ENCODE results near the gene ANKRD40CL. TPM values are rescaled to one million over a fixed set of nuclear protein-coding genes. Genes with fewer than 3 reads are reported as not detected.

The ANKRD40CL gene
- total RNA-seq, 1 experiment from 2014 or later, result not detected

DNA sequence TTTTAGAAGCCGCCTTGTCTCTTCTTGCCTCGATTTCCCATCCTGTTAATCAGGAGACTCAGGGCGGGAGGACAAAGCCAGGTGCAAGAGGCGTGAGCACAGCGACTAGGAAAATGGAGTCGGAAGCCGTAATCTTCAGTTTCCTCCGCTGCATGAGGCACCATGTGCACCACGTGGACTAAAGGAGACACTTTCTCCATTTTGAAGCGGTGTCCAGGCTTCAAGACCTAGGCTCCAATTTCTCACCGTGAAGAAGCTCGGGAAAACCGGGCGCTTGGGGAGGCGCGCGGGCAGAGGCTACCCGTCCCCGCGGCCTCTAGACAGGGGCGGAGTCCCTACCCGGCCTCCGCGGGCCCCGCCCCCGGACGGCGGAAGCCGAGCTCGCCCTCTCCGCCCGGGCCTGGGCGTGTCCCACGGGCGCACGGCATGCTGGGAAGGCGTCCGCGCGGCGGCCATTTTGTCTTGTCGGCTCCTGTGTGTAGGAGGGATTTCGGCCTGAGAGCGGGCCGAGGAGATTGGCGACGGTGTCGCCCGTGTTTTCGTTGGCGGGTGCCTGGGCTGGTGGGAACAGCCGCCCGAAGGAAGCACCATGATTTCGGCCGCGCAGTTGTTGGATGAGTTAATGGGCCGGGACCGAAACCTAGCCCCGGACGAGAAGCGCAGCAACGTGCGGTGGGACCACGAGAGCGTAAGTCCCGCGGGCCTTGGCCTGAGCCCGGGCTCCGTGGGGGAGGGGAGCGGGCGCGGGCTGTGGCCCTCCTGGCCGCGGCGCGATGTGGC, 48.0 kb downstream of the ANKRD40CL start, which contains the start of gene LUC7L3 (continued):
- TF ChIP-seq STAT6 (CRISPR knock-in tag; conservative IDR thresholded peaks at IDR 0.05; ENCODE audit: low read depth) (no peak), SP1 (CRISPR knock-in tag; conservative IDR thresholded peaks at IDR 0.05) (peak; percentile 99), SMAD4 (CRISPR knock-in tag; IDR thresholded peaks at IDR 0.05) (no peak), CDX4 (CRISPR knock-in tag; IDR thresholded peaks at IDR 0.05; ENCODE audit: borderline replicate concordance) (no peak), JUN (CRISPR knock-in tag; IDR thresholded peaks at IDR 0.05) (no peak), NFE2L1 (CRISPR knock-in tag; IDR thresholded peaks at IDR 0.05) (no peak), ZSCAN18 (CRISPR knock-in tag; IDR thresholded peaks at IDR 0.05) (no peak), ZBTB21 (CRISPR knock-in tag; IDR thresholded peaks at IDR 0.05; ENCODE audit: borderline replicate concordance) (peak; percentile 70; the same call in 1 of the 2 replicates), TEAD4 (CRISPR knock-in tag; IDR thresholded peaks at IDR 0.05) (0 out of 2 replicates have a peak, but pooled peaks have one; percentile 34), ATF2 (CRISPR knock-in tag; IDR thresholded peaks at IDR 0.05; ENCODE audit: borderline replicate concordance, low read depth) (no peak), CREM (CRISPR knock-in tag; IDR thresholded peaks at IDR 0.05) (peak; percentile 51; the same call in 1 of the 2 replicates), CTCF (IDR thresholded peaks at IDR 0.05) (no peak), RORB (CRISPR knock-in tag; IDR thresholded peaks at IDR 0.05) (no peak), ZNF219 (CRISPR knock-in tag; IDR thresholded peaks at IDR 0.05; ENCODE audit: borderline replicate concordance) (no peak), NR1H2 (CRISPR knock-in tag; IDR thresholded peaks at IDR 0.05) (0 out of 2 replicates have a peak, but pooled peaks have one; percentile 32)
- TF ChIP-seq, protein P1, sequence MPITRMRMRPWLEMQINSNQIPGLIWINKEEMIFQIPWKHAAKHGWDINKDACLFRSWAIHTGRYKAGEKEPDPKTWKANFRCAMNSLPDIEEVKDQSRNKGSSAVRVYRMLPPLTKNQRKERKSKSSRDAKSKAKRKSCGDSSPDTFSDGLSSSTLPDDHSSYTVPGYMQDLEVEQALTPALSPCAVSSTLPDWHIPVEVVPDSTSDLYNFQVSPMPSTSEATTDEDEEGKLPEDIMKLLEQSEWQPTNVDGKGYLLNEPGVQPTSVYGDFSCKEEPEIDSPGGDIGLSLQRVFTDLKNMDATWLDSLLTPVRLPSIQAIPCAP (CRISPR knock-in tag; IDR thresholded peaks at IDR 0.05), result no peak
- TF ChIP-seq, protein P2, sequence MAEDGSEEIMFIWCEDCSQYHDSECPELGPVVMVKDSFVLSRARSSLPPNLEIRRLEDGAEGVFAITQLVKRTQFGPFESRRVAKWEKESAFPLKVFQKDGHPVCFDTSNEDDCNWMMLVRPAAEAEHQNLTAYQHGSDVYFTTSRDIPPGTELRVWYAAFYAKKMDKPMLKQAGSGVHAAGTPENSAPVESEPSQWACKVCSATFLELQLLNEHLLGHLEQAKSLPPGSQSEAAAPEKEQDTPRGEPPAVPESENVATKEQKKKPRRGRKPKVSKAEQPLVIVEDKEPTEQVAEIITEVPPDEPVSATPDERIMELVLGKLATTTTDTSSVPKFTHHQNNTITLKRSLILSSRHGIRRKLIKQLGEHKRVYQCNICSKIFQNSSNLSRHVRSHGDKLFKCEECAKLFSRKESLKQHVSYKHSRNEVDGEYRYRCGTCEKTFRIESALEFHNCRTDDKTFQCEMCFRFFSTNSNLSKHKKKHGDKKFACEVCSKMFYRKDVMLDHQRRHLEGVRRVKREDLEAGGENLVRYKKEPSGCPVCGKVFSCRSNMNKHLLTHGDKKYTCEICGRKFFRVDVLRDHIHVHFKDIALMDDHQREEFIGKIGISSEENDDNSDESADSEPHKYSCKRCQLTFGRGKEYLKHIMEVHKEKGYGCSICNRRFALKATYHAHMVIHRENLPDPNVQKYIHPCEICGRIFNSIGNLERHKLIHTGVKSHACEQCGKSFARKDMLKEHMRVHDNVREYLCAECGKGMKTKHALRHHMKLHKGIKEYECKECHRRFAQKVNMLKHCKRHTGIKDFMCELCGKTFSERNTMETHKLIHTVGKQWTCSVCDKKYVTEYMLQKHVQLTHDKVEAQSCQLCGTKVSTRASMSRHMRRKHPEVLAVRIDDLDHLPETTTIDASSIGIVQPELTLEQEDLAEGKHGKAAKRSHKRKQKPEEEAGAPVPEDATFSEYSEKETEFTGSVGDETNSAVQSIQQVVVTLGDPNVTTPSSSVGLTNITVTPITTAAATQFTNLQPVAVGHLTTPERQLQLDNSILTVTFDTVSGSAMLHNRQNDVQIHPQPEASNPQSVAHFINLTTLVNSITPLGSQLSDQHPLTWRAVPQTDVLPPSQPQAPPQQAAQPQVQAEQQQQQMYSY (CRISPR knock-in tag; IDR thresholded peaks at IDR 0.05), result no peak
- TF ChIP-seq, protein P3, sequence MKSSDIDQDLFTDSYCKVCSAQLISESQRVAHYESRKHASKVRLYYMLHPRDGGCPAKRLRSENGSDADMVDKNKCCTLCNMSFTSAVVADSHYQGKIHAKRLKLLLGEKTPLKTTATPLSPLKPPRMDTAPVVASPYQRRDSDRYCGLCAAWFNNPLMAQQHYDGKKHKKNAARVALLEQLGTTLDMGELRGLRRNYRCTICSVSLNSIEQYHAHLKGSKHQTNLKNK (CRISPR knock-in tag; IDR thresholded peaks at IDR 0.05), result no peak
- TF ChIP-seq, protein P4, sequence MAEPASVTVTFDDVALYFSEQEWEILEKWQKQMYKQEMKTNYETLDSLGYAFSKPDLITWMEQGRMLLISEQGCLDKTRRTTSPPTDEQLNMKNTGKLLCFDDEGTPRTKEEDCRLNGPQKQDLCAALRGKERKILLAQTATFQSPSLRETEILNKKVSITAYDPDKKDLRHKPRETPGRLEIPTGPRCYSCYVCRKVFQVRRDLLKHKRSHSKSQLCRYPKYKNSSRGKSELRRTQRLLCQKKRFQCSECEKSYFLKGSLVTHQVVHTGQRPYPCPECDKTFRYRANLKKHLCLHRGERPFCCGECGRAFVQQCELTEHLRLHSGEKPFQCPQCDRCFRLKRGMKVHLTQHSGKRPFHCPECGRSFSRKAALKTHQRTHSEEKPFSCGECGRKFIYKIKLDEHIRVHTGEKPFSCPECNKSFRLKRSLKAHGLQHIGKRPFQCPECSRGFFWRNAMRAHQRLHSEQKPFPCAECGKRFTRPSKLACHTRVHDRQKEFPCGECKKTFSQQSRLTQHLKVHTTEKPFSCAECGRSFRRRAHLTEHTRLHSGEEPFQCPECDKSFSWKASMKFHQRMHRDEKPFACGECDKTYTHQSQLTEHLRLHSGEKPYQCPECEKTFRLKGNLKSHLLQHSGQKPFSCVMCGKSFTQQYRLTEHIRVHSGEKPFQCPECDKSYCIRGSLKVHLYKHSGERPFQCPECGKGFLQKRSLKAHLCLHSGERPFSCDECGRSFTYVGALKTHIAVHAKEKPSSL (CRISPR knock-in tag; conservative IDR thresholded peaks at IDR 0.05), result no peak
- TF ChIP-seq, protein P5, sequence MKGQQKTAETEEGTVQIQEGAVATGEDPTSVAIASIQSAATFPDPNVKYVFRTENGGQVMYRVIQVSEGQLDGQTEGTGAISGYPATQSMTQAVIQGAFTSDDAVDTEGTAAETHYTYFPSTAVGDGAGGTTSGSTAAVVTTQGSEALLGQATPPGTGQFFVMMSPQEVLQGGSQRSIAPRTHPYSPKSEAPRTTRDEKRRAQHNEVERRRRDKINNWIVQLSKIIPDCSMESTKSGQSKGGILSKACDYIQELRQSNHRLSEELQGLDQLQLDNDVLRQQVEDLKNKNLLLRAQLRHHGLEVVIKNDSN (CRISPR knock-in tag; IDR thresholded peaks at IDR 0.05), result 0 out of 2 replicates have a peak, but pooled peaks have one; percentile 27
